H1 (cell line): Measurements from ENCODE around the gene CYP11A1. TPM values are rescaled to one million over a fixed set of nuclear protein-coding genes. Genes with fewer than 3 reads are reported as not detected.

Experiments
- ASH2L ChIP-seq: fragments of 200-600, 300-600 bp; sonication (generic); IDR thresholded peaks from one replicate; pipeline ENCODE4 v1.7.1; 2017; ENCODE audit warnings: low read length
- CBX5 ChIP-seq: fragments of 300-800, 300-1000 bp; sonication (generic); IDR thresholded peaks from 2 replicates; pipeline ENCODE4 v1.7.1; 2016; ENCODE audit warnings: antibody characterized with exemption, low read length, low read depth
- CHD2 ChIP-seq: IDR thresholded peaks from 2 replicates; pipeline ENCODE4 v1.6.1; 2012; ENCODE audit warnings: low read length, improper control_type of control experiment
- KDM4A ChIP-seq: IDR thresholded peaks from one replicate; pipeline ENCODE4 v1.7.1; 2012; ENCODE audit warnings: low read depth, mild to moderate bottlenecking, moderate library complexity, low read length, inconsistent platforms; ENCODE audit not compliant: severe bottlenecking
- RBBP5 ChIP-seq: IDR thresholded peaks from 2 replicates; pipeline ENCODE4 v1.7.1; 2012; ENCODE audit warnings: low read depth, mild to moderate bottlenecking, inconsistent platforms, low read length, moderate library complexity, borderline replicate concordance
- RXRA ChIP-seq: IDR thresholded peaks from 2 replicates; pipeline ENCODE4 v1.6.1; 2011; ENCODE audit warnings: low read depth, mild to moderate bottlenecking, low read length, moderate library complexity; ENCODE audit not compliant: insufficient read depth
- TBP ChIP-seq: IDR thresholded peaks from 2 replicates; pipeline ENCODE4 v1.6.1; 2011; ENCODE audit warnings: low read depth, low read length, improper control_type of control experiment
- YY1 ChIP-seq: IDR thresholded peaks from 2 replicates; pipeline ENCODE4 v1.6.1; 2011; ENCODE audit warnings: low read depth, mild to moderate bottlenecking, low read length
- ZNF274 ChIP-seq: IDR thresholded peaks from 2 replicates; pipeline ENCODE4 v1.7.0; 2012; ENCODE audit warnings: low read length, borderline replicate concordance; ENCODE audit errors: extremely low read depth
- polyA plus RNA-seq, 7 experiments: library from polyadenylated mRNA; depleted of rRNA in 3 of 7; stranded (reverse) in 5 of 7; unstranded in 2 of 7; fragments of >200 nt in 5 of 7; fragments of 200-250 nt in 2 of 7; gene quantifications; 1 replicate in 5 of 7; 2 replicates in 1 of 7; 4 replicates in 1 of 7; pipeline versions ENCODE4 v1.2.1 to v1.2.3, GENCODE V29; 2011 to 2013; ENCODE audit warnings: missing spikeins in 2 of 7, mixed read lengths in 2 of 7
- total RNA-seq: library from RNA; stranded (reverse); fragmentation: NEBNext Ultra II Directional; extraction: Animal tissue kit (Norgen Biotek cat#: 25700); gene quantifications from 2 replicates; pipeline ENCODE4 v1.2.1, GENCODE V29; 2021
- TF ChIP-seq, protein P1 (sequence below): fragments of 300-600 bp; sonication (generic); IDR thresholded peaks from 2 replicates; pipeline ENCODE4 v1.7.1; 2012; ENCODE audit warnings: low read length, moderate library complexity, mild to moderate bottlenecking, inconsistent platforms; ENCODE audit not compliant: insufficient replicate concordance

CYP11A1 gene
- total and polyA plus RNA-seq, 2 of the 8 experiments (the other 6 are each of a cell fraction or from before 2014, with no cell fraction given): 1.9 to 7.2 TPM

DNA sequence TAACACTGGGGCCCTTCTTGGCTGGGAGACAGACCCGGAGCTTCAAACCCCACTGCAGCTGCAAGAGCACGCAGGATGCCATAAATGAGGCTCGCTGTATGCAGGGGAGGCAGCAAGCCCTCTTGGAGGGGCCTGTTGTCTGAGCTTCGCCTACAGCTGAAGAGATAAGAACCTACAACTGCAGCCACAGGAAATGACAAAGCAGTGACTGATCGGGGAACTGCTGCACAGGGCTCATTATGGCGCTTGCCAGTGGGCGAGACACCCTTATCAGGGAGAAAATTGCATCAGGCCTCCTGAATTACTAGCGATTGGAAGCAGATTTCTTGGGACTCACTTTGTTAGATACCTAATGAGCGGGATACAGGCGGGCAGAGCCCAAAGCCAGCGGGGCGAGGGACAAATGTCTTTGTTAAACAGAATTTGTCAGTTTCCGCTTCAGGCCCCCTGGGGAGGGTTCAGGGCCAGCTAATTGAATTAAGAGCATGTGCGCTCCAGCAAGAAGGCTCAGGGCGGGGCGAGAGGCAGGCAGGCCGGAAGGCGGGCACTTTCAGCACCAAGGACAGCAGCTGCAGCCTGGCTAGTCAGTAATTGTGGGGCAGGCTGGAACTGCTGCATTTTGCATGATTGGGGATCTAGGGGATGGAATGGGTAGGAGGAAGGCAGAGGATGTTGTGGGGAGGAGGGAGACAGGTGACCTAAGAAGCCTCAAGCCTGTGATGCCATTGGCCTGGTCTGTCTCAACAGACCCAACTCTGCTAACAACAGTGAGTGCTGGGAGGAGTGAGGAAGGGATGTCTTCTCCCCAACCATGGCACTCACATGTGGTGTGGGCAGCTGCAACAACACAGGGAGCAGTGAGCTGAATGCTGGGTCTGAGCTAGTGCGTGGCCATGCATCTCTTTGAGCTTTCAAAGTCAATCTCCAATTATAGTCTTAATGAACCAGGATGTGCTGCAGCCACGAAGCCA lies 76.1 kb downstream of the CYP11A1 start (continued):
- TF ChIP-seq, protein P1, sequence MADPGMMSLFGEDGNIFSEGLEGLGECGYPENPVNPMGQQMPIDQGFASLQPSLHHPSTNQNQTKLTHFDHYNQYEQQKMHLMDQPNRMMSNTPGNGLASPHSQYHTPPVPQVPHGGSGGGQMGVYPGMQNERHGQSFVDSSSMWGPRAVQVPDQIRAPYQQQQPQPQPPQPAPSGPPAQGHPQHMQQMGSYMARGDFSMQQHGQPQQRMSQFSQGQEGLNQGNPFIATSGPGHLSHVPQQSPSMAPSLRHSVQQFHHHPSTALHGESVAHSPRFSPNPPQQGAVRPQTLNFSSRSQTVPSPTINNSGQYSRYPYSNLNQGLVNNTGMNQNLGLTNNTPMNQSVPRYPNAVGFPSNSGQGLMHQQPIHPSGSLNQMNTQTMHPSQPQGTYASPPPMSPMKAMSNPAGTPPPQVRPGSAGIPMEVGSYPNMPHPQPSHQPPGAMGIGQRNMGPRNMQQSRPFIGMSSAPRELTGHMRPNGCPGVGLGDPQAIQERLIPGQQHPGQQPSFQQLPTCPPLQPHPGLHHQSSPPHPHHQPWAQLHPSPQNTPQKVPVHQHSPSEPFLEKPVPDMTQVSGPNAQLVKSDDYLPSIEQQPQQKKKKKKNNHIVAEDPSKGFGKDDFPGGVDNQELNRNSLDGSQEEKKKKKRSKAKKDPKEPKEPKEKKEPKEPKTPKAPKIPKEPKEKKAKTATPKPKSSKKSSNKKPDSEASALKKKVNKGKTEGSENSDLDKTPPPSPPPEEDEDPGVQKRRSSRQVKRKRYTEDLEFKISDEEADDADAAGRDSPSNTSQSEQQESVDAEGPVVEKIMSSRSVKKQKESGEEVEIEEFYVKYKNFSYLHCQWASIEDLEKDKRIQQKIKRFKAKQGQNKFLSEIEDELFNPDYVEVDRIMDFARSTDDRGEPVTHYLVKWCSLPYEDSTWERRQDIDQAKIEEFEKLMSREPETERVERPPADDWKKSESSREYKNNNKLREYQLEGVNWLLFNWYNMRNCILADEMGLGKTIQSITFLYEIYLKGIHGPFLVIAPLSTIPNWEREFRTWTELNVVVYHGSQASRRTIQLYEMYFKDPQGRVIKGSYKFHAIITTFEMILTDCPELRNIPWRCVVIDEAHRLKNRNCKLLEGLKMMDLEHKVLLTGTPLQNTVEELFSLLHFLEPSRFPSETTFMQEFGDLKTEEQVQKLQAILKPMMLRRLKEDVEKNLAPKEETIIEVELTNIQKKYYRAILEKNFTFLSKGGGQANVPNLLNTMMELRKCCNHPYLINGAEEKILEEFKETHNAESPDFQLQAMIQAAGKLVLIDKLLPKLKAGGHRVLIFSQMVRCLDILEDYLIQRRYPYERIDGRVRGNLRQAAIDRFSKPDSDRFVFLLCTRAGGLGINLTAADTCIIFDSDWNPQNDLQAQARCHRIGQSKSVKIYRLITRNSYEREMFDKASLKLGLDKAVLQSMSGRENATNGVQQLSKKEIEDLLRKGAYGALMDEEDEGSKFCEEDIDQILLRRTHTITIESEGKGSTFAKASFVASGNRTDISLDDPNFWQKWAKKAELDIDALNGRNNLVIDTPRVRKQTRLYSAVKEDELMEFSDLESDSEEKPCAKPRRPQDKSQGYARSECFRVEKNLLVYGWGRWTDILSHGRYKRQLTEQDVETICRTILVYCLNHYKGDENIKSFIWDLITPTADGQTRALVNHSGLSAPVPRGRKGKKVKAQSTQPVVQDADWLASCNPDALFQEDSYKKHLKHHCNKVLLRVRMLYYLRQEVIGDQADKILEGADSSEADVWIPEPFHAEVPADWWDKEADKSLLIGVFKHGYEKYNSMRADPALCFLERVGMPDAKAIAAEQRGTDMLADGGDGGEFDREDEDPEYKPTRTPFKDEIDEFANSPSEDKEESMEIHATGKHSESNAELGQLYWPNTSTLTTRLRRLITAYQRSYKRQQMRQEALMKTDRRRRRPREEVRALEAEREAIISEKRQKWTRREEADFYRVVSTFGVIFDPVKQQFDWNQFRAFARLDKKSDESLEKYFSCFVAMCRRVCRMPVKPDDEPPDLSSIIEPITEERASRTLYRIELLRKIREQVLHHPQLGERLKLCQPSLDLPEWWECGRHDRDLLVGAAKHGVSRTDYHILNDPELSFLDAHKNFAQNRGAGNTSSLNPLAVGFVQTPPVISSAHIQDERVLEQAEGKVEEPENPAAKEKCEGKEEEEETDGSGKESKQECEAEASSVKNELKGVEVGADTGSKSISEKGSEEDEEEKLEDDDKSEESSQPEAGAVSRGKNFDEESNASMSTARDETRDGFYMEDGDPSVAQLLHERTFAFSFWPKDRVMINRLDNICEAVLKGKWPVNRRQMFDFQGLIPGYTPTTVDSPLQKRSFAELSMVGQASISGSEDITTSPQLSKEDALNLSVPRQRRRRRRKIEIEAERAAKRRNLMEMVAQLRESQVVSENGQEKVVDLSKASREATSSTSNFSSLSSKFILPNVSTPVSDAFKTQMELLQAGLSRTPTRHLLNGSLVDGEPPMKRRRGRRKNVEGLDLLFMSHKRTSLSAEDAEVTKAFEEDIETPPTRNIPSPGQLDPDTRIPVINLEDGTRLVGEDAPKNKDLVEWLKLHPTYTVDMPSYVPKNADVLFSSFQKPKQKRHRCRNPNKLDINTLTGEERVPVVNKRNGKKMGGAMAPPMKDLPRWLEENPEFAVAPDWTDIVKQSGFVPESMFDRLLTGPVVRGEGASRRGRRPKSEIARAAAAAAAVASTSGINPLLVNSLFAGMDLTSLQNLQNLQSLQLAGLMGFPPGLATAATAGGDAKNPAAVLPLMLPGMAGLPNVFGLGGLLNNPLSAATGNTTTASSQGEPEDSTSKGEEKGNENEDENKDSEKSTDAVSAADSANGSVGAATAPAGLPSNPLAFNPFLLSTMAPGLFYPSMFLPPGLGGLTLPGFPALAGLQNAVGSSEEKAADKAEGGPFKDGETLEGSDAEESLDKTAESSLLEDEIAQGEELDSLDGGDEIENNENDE: no peak
- no peak for TF ChIP-seq RBBP5
- no peak for TF ChIP-seq CHD2
- TF ChIP-seq TBP: no peak
- no peak for TF ChIP-seq CBX5
- no peak for TF ChIP-seq ZNF274
- TF ChIP-seq RXRA: no peak
- TF ChIP-seq YY1: no peak
- TF ChIP-seq KDM4A: no peak
- peak; percentile 30 for TF ChIP-seq ASH2L
